DOHH2 (cell line): Measurements from ENCODE around the gene TCN2.

Experiments used
- CTCF ChIP-seq: fragments of 200-600 bp; sonication (generic); IDR thresholded peaks from one replicate; pipeline ENCODE4 v1.5.1; 2014; ENCODE audit warnings: antibody characterized with exemption, mild to moderate bottlenecking, low read depth, low read length; ENCODE audit not compliant: poor library complexity, severe bottlenecking
- EZH2phosphoT487 ChIP-seq: fragments of 200-600 bp; sonication (generic); IDR thresholded peaks from 2 replicates; pipeline ENCODE4 v1.6.1; 2017; ENCODE audit warnings: borderline replicate concordance, mild to moderate bottlenecking, antibody characterized with exemption, low read length, moderate library complexity, mixed read lengths

GRCh38 chr22:30671071-30671470 is 64.1 kb downstream of the TCN2 start:
- no peak for TF ChIP-seq CTCF
- TF ChIP-seq EZH2phosphoT487, result no peak
